GM19467 (cell line): ENCODE results near the gene MAD1L1.
"Not testable (repeated sequence)": the region's sequence is repeated elsewhere in the genome, so short reads cannot be mapped to it uniquely, and the experiment has no call there.

Source experiments
- ATAC-seq: cut with Tn5 transposase; IDR thresholded peaks from one replicate; pipeline ENCODE4 v1.9.1; 2021; ENCODE audit warnings: mild to moderate bottlenecking, moderate library complexity; ENCODE audit not compliant: unreplicated experiment

MAD1L1 gene

DNA sequence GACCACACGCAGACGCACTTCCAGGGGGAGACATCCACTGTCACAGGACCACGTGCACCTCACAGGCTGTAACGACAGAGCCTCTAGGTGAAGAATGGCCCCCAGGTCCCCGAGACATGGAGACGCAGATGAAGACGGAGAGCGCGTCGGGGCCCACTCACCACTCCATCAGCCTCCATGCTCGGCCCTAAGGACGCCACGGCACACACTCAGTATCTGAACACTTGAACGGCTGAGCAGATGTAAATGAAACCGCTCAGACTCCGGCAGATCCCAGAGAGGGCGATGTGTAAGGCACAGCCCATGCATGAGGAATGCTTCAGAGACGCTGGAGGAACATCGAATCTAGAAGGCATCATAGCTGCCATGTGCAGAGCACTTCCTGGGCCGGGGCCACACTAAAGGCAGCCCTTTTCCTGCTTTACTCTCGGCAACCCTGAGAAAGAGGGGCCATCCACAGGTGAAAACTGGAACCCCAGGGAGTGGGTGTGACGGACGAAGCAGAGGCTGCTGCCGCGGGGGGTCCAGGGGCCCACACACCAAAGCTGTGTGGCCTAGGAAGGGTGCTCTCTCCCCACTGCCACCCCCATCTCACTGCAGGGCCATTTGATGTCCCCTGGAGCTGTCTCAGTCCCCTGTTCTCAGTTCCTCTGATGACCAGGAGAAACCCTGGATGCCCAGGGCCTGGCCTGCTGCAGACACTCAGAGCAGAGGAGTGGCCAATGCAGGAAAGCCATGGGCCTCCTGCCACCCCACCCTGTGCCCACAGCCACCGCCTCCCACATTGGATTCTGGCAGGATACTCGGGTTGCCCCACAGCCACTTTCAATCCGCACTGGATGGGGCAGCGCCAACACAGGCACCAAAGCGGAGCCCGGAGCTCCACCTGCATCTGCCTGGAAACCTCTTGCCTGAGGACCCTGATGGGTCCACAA, 253.8 kb downstream of the MAD1L1 start:
- ATAC-seq: no peak

DNA sequence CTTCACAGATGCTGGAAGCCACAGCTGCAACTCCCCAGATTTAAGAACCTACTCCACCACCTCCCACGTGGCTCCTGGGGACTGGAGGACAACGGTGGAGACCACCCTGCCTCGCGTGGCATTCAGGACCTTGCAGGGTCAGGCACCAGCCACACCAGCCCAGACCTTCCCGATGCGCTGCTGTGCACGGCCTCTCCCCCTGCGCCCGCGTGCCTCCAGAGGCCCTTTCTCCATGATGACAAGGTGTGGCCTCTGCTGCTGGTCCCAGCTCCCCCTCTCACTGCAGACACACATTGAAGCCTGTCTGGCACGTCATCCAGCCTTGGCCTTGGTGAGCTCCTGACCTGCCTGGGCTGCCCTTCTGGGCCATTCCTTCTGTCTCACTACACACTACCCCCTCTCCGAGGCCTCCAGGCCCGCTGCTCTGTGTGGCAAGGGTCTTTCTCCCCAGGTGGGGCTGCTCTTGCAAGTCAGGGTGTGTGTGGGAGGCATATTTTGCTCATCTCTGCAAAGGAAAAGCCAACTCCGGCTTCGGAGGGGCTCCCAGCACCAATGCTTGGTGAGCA, 254.8 kb downstream of the MAD1L1 start:
- ATAC-seq: no peak

DNA sequence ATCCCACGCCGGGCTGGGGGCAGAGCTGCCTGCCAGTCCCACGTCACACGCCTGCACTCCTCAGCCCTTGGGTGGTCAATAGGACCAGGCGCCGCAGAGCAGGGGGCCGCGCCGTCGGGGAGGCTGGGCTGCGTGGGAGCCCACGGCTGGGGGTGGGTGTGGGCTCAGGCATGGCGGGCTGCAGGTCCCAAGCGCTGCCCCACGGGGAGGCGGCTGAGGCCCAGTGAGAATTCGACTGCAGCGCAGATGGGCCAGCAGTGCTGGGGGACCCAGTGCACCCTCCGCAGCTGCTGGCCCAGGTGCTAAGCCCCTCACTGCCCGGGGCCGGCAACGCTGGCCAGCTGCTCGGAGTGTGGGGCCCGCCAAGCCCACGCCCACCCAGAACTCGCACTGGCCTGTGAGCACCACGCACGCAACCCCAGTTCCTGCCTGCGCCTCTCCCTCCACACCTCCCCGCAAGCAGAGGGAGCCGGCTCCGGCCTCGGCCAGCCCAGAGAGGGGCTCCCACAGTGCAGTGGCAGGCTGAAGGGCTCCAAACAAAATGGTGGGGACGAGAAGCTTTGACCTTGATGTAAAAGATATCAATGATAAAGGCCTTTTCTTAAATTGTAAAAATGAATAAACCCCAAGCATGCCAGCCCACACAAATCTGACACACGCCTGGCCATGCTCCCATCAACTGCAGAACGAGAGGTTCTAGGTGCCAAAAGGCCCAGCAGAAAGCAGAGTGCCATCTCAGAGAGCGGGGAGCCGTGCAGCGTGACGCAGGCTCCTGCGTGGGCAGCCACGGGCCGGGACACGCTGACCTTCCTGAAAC, 255.5 kb downstream of the MAD1L1 start:
- no peak for ATAC-seq

DNA sequence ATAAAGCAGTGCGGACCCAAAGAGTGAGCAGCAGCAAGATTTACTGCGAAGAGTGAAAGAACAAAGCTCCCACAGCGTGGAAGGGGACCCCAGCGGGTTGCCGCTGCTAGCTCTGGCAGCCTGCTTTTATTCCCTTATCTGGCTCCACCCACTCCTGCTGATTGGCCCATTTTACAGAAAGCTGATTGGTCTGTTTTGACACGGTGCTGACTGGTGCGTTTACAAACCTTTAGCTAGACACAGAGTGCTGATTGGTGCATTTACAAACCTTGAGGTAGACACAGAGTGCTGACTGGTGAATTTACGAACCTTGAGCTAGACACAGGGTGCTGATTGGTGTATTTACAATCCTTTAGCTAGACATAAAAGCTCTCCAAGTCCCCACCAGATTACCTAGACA, 256.2 kb downstream of the MAD1L1 start:
- not testable (repeated sequence) for ATAC-seq

DNA sequence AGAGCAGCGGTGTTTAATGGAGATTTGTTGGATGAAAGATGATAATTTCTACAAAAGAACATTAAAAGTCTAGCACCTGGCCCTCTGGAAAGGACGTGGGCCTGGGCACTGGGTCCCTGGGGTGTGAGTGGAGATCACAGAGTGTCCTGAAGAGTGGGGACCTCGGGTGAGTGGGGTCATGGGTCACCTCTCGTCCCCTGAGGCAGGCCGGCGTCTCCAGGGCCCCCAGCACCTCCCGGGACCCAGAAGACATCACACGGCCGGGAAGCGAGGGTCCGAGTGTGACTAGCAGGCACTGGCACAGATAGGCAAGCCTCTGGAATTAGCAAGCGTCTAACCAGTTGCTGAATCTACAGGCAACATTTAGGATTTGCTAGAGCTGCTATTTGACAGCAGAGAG, 257.2 kb downstream of the MAD1L1 start:
- ATAC-seq: no peak

DNA sequence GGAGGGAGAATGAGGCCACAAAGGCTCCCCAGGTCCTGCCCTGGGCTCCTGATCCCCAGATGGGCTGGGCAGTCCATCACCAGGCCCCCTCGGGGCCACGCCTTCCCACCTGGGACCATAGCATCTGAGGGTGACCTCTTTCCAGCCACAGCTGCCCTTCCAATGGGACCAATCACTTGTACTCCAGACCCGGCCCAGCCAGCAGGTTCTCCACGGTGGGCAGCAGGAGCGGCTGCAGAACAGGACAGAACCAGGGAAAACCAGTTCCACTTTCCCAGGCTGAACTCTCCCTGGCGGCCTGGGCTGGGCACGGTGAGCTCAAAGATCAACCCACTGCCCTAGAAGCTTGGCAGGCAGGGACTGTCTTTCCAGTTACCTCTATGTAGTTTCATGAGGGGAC, 257.6 kb downstream of the MAD1L1 start:
- ATAC-seq: no peak

DNA sequence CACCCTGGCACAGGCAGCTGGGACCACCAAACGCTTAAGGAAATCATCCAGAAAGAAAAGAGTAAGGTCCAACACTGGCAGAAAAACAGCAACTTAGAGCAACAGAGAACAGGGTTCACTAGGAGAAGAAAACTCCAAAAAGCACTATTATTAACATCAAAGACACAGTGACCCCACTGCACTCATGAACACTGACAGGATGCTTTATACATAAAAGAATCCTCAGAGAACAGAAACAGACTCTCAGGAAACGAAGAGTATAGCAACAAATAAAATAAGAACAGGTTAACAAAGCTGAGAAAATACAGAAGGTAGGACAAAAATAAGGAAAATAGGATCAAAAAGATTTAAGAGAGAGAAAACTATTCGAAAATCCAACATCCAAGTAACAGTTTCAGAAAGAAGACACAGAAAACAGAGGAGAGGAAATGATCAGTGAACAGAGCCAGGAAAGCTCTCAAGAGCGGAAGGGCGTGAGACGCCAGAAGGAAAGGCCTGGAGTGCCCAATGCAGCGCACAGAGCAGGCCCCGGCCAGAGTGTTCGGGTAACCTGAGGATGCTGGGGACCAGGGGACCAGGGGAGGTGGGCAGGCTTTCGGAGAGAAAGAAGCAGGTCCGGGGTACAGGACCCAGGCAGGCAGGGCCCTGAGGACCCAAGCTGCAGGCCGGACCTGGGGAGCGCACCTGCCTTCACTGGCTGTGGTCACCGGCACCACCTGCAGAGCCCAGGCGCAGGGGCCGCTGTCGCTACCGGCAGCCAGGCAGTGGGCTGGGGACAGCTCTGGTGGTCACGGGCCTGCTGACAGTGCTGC, 258.2 kb downstream of the MAD1L1 start:
- ATAC-seq: no peak

DNA sequence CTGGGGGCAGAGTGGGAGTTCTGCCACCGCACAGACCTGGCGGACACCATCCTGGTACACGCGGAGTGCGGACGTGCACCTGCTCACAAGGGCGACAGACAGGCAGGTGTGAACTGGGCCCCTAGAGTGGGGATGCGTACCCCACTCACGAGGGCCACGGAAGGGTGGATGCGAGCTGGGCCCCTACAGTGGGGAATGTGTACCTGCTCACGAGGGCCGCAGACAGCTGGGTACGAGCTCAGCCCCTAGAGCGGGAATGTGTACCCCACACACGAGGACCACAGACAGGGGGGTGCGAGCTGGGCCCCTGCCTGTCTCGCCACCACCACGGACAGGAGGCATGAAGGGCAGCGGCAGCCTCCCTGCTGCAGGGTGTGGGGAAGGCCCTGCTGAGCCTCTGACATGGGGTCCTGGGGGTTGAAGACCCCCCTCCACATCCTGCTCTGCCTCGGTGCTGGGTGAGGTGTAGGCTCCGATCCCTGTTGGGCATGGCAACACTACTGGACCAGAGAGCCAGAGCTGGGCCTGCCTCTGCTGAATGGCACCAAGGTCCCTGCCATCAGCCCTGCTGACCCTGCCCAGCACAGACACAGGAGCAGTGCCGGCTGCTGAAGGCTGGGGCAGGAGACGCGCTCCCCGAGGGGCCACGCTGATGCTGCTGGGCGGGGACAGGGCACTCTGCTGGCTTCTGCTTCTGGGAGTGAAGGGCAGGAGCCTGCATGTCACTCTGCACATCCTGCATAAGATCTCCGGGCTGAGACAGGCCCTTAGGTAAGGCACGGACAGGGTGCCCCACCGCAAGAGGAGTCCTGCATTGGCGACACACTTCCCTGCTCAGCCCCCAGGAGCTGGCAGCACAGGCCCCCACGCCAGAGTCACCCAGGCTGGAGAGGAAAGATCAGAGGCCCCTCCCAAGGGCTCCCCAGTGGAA, 259.2 kb downstream of the MAD1L1 start:
- no peak for ATAC-seq

DNA sequence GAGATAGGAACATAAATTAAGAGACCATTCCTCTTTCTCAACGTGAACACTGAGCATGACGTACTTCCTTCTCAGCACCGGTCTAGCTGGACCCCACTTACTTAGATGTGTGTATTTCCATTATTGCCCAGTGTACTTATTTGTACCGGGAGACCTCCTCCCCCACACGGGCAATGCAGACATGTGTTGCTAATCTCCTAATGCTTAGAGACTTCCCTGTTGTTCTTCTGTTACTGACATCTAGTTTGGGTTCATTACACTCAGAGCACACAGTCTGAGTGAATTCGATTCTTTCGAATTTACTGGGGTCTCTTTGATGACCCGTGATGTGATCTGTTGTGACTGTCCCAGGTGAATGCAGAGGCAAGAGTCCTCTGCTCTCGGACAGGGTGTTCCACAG, 260.0 kb downstream of the MAD1L1 start:
- ATAC-seq: no peak

DNA sequence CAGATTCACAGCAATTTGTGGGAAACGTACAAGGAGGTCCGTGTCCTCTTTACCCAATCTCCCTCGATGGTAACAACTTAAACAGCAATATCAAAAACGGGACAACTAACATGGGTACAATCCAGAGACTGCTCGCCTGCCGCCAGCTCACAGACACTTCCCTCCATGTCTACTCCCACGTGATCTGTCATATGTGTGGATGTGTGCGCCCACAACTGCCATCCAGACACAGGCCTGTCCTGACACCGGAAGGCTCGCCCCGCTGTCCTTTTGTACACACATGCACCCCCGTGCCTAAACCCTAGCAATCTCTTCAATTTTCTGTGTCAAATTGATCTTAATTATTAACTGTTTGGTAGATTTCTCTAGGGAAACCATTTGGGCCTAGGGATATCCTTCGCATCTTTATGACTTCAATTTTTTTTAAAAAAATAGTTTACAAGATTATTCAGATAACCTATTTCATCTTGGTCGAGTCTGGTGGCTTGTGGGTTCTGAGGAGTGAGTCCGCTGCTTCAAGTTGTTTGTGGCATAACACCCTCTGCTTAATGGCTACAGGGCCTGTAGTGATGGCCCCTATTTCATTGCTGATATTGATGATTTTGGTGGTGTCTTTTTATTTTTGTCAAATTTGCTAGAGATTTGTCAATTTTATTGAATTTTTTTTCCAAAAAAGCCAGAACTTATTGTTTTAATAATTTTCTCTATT, 260.6 kb downstream of the MAD1L1 start:
- ATAC-seq: no peak

DNA sequence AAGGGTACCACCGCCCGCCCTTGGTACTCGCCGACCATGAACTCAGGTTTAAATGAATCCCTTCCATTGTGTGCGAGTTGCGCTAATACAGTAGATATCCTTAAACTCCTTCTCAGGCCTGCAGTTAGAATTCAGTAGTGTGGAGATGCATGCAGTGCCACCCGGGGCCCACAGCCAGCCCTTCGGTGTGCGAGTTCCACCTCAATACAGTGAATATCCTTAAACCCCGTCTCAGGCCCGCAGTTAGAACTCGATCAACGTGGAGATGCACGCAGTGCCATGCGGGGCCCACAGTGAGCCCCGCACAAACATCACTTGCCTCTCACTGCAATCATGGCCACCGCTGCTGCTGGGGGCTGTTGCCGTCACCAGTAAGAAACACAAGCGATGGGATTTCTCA, 261.9 kb downstream of the MAD1L1 start:
- ATAC-seq: no peak

DNA sequence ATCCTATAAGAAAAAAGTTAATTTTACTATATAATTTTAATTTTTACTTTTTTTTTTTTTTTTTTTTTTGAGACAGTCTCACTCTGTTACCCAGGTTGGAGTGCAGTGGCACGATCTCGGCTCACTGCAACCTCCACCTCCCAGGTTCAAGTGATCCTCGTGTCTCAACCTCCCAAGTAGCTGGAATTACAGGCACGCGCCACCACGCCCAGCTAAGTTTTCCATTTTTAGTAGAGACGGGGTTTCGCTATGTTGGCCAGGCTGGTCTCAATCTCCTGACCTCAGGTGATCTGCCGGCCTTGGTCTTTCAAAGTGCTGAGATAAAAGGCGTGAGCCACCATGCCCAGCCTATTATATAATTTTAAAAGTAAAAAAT, 262.5 kb downstream of the MAD1L1 start:
- ATAC-seq: not testable (repeated sequence)

DNA sequence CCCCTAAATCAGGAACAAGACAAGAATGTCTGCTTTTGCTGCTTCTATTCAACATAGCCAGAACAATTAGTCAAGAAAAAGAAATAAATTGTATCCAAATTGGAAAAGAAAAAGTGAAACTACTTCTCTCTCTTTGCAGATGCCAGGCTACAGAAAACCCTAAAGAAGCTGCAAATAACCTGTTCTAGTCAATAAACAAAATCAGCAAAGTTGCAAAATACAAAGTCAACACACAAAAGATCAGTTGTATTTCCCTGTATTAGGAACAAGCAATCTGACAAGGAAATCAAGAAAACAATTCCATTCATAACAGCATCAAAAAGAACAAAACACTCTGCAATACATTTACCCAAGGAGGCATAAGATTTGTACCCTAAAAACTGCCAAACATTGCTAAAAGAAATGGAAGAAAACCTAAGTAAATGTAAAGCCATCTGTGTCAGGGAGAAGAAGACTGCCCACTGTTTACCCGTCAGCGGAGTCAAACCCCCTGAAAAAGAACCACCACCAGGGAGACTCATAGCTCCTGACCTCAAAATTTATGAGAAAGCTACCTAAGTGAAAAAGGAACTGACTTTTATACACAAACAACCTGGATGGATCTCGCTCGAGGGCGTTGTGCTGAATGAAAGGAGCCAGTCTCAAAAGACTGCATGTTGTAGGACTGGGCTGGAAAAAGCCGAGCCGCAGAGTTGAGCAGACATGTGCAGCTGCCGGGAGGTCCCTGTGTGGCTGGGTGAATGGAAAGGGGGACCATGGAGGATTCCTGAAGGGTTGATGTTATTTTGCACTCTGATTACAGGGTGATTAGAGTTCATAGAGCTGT, 263.1 kb downstream of the MAD1L1 start:
- ATAC-seq: no peak

DNA sequence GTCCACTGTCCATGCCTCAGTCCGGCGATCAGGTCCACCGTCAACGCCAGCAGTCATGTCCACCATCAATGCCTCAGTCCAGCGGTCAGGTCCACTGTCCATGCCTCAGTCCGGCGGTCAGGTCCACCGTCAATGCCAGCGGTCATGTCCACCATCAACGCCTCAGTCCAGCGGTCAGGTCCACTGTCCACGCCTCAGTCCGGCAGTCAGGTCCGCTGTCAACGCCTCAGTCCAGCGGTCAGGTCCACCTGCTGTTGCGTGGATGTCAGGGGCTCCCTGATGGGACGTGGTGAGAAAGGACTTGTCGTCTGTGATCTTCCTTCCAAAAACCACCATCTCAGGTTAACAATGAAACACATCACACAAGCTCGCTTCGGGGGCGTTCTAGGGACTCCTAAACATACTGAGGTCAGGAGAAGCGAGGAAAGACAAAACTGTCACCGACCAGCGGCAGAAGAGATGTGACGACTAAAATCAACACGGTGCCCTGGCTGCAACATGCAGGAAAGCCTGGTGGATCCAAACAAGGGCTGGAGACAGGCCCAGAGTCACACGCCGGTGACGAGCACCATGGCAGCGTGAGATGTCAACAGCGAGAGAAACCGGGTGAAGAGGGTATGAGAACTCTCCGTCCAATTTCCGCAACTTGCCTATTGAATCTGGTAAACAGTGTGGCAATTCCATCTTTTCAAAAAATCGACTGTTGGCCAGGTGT, 264.2 kb downstream of the MAD1L1 start:
- ATAC-seq: no peak

DNA sequence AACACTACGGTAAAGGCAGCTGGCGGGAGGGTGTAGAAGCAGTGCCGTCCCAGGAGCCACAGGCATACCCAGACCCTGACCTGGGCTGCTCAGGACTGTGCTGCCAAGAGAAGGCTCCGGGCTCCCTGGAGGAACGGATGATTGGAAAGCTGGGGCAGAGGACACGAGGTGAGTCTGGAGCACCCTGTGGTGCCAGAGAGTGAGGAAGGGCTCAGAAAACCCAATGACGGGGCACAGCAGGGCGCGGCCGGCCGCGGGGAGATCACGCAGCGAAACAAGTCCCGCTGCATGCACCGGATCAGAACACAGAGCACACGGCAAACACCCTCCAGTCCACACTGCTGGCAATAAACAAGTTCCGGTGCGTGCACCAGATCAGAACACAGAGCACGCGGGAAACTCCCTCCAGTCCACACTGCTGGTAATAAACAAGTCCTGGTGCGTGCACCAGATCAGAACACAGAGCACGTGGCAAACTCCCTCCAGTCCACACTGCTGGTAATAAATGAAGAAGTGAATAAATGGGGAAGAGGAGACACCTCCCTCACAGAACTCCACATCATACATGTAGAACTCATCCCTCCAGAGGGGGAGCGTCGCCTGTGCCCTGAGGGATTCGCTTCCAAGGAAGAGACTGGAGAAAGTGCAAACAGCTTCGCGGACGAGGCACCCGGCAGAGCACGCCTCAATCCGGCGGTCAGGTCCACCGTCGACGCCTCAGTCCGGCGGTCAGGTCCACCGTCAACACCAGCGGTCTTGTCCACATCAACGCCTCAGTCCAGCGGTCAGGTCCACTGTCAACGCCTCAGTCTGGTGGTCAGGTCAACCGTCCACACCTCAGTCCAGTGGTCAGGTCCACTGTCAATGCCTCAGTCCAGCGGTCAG, 265.0 kb downstream of the MAD1L1 start:
- ATAC-seq: no peak

DNA sequence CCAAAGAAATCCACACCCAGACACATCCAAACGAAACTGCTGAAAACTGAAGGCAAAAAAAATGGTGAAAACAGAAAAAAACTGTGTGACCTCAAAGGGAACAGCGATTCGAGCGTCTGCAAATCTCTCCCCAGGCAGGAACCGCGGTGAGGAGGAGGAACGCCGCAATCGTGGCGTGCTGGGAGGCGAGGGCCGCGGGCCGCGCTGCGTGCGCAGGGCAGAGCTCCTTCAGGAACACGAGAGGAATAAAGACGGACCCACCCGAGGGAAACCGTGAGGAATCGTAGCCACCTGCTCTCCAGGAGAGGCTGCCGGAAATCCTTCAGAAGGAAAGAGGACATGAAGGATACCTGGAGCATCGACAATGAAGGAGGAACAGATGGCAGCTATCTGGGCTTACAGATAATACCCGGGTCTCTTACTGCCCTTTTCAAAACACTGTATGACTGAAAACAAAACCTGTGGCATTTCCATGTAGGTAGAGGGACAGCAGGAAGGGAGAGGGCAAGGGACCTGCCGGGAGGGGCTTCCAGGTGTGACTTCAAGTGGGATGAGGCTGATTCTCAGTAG, 266.0 kb downstream of the MAD1L1 start:
- no peak for ATAC-seq
